BJ (cell line): ENCODE measurements around the gene FAM3B. TPM values are rescaled to one million over a fixed set of nuclear protein-coding genes. Genes with fewer than 3 reads are reported as not detected.

Source experiments
- CTCF ChIA-PET: fragments of 350-600 bp; formaldehyde crosslinking; extraction: SDS; loops from one replicate; lab custom pipeline; 2021; ENCODE audit warnings: antibody characterized with exemption, inconsistent platforms; lab: Yijun Ruan, JAX
- POLR2A ChIA-PET: fragments of 300-600 bp; sonication (Branson Sonifier 250); formaldehyde crosslinking; extraction: SDS; loops from one replicate; lab custom pipeline; 2021; ENCODE audit warnings: antibody characterized with exemption; lab: Charles Lee
- DNase-seq: peaks from one replicate; pipeline ENCODE4 v3.0.0-alpha.2; 2011; ENCODE audit warnings: low read depth
- H3K27me3 ChIP-seq: 2 replicates; pipeline ENCODE4 v1.6.0; 2011; ENCODE audit warnings: low read length; ENCODE audit not compliant: control insufficient read depth, insufficient read depth
- H3K36me3 ChIP-seq: 2 replicates; pipeline ENCODE4 v1.5.1; 2011; ENCODE audit warnings: low read length; ENCODE audit not compliant: control insufficient read depth, insufficient read depth
- H3K4me3 ChIP-seq: 2 replicates; pipeline ENCODE4 v1.5.1; 2011; ENCODE audit warnings: low read depth, mild to moderate bottlenecking, control low read depth, low read length
- polyA plus RNA-seq: library from polyadenylated mRNA; depleted of rRNA; stranded (reverse); fragments of >200 nt; gene quantifications from 2 replicates; pipeline ENCODE4 v1.2.3, GENCODE V29; 2011
- TF ChIP-seq, protein P1 (sequence below): IDR thresholded peaks from 2 replicates; pipeline ENCODE4 v1.5.1; 2011; ENCODE audit warnings: low read depth, mild to moderate bottlenecking, control low read depth, inconsistent platforms, low read length, moderate library complexity; ENCODE audit not compliant: insufficient read depth

FAM3B gene
- polyA plus RNA-seq, 1 experiment, result not detected

DNA sequence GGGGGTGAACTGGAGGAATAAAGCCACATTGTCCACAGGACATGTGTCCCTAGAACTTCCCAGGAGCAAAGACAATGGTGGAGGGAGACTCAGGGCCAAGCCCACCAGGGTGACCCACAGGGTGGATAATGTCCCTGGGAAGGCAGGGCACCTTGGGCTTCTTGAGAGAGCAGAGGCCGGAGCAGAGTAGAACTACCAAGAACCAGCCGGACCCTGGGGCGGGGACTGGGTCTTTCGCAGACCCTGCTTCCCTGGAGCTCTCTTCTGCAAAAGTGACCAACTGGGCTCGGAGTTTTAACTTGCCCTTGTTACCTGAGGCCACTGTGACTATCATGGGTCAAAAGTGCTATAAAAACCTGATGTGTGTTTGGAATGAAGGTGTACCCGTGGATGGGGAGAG is 875 bp upstream of the FAM3B start:
- Histone ChIP-seq H3K36me3 (no peaks in the 10 kb centered on the region), H3K4me3 (no peak overlapping the region), H3K27me3 (peaks cover 23% of the 10 kb centered on the region)
- CTCF ChIA-PET, result interaction anchor here (0.9 kb wide), 1 partner anchor 32 kb away, joined by 3 read pairs; no protein-coding TSS in a partner anchor
- POLR2A ChIA-PET, result no interaction called here
- TF ChIP-seq, protein P1, sequence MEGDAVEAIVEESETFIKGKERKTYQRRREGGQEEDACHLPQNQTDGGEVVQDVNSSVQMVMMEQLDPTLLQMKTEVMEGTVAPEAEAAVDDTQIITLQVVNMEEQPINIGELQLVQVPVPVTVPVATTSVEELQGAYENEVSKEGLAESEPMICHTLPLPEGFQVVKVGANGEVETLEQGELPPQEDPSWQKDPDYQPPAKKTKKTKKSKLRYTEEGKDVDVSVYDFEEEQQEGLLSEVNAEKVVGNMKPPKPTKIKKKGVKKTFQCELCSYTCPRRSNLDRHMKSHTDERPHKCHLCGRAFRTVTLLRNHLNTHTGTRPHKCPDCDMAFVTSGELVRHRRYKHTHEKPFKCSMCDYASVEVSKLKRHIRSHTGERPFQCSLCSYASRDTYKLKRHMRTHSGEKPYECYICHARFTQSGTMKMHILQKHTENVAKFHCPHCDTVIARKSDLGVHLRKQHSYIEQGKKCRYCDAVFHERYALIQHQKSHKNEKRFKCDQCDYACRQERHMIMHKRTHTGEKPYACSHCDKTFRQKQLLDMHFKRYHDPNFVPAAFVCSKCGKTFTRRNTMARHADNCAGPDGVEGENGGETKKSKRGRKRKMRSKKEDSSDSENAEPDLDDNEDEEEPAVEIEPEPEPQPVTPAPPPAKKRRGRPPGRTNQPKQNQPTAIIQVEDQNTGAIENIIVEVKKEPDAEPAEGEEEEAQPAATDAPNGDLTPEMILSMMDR, result no peak
- no peak for DNase-seq

DNA sequence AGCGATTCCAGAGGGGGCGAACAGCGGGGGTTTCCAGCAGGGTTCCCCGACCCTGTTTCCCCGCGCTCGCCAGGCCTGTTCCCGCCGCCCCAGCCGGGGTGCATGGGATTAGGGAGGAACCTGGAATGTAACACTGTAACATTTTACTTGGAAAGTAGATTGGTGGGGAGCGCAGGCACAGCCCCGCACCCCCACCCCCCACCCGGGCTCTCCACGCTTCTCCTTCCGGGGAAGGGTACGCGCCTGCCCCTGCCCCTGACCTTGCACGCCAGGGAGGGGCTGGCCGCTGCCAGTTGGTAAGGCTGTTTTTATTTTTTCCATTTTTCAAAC is 427 bp downstream of the FAM3B start:
- no peak for DNase-seq
- POLR2A ChIA-PET, result no interaction called here
- TF ChIP-seq, protein P1, result no peak
- no peak overlapping the region for H3K4me3 ChIP-seq
- H3K36me3 ChIP-seq, result no peaks in the 10 kb centered on the region
- CTCF ChIA-PET, result no interaction called here
- peaks cover 23% of the 10 kb centered on the region for H3K27me3 ChIP-seq

DNA sequence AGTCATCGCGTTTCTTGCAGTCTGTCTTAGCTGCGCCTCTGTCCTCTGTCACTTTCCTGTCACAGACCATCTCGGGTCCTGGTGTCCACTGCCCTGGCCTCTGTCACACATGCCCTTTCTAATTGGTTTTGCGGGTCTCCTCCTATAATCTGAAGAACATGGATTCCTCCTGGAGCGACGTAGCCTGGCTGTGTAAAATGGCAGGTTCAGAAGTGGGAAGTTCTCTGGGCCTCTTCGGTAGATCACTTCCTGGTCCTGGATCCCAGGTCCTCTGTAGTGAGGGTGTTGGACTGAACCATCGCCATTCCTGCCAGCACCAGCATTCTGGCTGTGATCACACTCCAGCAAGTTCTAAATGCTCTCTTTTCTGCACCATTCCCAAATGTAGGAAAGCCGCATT is 857 bp downstream of the FAM3B start:
- no peaks in the 10 kb centered on the region for H3K36me3 ChIP-seq
- peaks cover 23% of the 10 kb centered on the region for H3K27me3 ChIP-seq
- CTCF ChIA-PET, result interaction anchor here (1.4 kb wide), 1 partner anchor 184 kb away, joined by 4 read pairs; no protein-coding TSS in a partner anchor
- POLR2A ChIA-PET, result no interaction called here
- DNase-seq, result no peak
- TF ChIP-seq, protein P1, result no peak
- no peak overlapping the region for H3K4me3 ChIP-seq

DNA sequence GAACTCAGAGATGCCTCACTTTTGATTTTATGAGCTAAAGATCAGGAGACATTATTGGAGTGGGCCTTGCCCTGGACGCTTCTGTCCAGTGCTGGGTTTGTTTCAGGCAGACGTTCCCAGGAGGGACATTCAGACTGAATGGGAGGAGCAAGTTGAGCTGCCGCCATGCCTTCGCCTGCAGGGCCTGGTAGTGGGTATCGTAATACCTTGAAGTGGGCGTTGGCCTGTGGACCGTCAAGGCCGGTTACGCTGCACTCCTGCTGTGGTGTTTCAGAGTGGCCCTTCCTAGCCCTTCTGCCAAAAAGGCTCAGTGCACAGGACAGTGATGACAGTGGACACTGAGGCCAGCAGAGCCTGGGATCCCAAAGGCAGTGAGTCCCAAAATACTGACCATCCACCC is 1.6 kb downstream of the FAM3B start:
- Histone ChIP-seq H3K27me3 (peaks cover 23% of the 10 kb centered on the region), H3K36me3 (no peaks in the 10 kb centered on the region), H3K4me3 (no peak overlapping the region)
- TF ChIP-seq, protein P1, result no peak
- ChIA-PET CTCF (interaction anchor here (1.4 to 1.8 kb wide), 2 partner anchors 10 to 185 kb away, joined by 4 read pairs; no protein-coding TSS in a partner anchor), POLR2A (no interaction called here)
- no peak for DNase-seq

DNA sequence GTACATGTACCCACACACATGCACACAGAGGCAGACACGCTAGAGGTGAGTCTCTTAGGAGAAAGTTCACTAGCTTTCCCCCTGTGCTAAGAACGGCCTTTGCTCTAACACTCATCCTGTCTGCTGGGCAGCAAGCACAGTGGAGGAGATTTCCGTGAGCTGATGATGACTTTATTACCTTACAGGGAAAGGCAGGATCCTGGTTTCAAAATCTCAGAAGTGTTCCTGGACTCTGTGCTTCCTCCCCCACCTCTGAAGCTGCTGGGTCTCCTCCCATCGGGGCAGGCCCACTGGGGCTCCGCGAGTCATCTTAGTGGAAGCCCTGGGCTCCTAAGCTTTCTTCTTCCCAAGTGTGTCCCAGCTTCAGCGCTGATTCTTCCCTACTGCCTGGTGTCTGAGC is 2.7 kb downstream of the FAM3B start:
- Histone ChIP-seq H3K27me3 (peaks cover 23% of the 10 kb centered on the region), H3K36me3 (no peaks in the 10 kb centered on the region), H3K4me3 (no peak overlapping the region)
- no peak for DNase-seq
- CTCF ChIA-PET, result interaction anchor here (0.6 to 1.8 kb wide), 3 partner anchors 11 to 53 kb away, joined by 3 to 5 read pairs (median 4); no protein-coding TSS in a partner anchor
- TF ChIP-seq, protein P1, result no peak
- POLR2A ChIA-PET, result no interaction called here
